Raji (cell line): Measurements from ENCODE around the gene SARDH.

Experiments
- POLR2A ChIP-seq: IDR thresholded peaks from 2 replicates; pipeline ENCODE4 v1.6.1; 2011; ENCODE audit warnings: low read depth, low read length, control low read depth; ENCODE audit not compliant: insufficient read depth

SARDH gene

DNA sequence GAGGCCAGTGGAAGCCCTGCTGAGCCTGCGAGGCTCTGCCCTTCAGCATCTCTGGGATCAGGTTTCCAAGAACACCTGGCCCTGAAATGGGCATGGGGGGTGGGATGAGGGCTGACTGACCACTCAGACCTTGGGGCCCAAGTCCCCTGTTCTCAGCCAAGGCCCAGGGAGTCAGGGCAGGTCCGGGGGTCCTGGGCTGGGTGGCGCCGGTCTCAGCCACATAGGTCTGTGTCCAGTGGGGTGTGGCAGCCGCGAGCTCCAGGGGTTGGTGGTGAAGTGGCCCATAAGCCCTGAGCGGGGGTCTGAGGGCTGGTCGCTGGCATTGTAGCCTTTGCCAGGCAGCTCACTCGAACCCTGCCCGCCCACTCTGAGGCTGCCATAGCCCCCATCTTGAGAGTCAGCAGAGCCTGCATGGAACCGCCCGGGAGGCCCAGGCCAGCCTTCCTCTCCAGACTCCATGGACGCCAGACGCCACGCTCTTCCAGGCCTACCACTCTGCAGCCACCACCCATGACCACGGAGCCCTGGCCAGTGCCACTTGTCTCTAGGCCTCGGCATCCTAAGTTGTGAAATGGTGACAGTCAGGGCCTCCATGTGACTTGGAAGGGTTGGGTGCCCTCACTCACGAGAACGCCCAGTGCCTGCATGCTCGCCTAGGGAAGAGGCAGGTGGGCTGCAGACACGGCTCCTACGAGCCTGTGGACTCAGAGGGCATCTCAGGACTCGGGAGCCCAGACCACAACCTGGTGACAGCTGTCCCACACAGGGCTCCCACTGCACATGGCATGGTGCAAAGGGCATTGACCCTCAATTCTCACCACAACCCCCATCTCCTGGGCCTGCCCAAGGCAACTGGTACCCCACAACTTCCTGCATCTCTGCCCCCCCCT, 108.7 kb downstream of the SARDH start:
- TF ChIP-seq POLR2A = no peak

DNA sequence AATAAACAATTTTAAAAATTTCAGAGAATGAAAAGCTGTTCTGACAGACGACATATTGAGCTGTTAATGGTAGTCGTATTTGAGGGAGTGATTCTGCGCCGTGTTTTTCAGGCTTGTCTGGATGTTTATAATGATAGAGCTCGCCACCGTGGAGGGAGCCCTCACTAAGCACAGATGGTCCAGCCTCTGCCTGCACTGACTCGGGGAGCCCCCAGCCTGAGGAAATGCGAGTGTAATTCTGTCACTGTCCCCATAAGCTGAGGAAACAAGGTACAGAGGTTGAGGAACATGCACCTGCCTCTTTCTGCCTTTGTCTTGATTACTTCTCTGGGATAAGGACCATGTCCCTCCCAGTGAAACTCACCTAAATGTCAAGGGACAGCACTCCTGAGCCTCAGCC, 109.4 kb downstream of the SARDH start:
- TF ChIP-seq POLR2A = no peak

- TF ChIP-seq POLR2A = no peak
Measured at GRCh38 chr9:133627341-133627740, 110.8 kb downstream of the SARDH start.

DNA sequence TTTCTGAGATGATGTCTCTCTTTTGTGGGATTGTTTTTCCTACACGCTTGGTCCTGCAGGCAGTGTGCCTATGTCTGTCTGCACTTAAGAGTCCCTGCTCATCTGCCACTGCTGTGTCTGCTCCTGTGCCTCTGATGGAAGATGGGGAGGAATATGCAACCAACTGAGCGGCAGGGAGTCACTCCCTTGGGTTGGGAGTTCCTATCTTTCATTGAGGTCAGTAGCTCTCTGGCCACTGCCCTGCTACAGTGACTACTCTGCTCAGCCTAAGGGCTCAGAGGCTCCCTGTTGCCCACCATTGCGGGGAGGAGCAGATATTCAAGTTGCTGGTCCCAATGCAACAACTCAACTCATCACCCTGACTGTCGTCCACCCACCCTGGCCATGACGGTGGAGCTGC, 115.6 kb downstream of the SARDH start:
- no peak for TF ChIP-seq POLR2A

GRCh38 chr9:133621725-133622267, 116.4 kb downstream of the SARDH start:
- TF ChIP-seq POLR2A = no peak

GRCh38 chr9:133619791-133620190, 118.4 kb downstream of the SARDH start:
- TF ChIP-seq POLR2A = no peak

DNA sequence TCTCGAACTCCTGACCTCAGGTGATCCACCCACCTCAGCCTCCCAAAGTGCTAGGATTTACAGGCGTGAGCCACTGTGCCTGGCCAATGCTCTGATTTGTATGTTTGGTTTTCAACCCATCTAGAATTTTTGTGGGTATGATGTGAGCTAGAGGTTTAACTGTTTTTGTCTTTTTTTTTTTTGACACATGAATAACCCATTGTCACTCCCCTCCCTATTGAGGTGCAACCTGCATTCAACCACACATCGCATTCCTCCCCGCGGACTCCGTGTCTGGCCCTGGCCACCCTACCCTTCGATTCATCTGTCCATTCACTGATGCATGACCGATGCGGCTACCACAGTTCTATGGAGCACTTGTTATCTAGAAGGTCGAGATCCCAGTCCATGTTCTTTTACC, 119.4 kb downstream of the SARDH start:
- no peak for TF ChIP-seq POLR2A

- TF ChIP-seq POLR2A = no peak
Measured at GRCh38 chr9:133616643-133617405, 121.3 kb downstream of the SARDH start.

DNA sequence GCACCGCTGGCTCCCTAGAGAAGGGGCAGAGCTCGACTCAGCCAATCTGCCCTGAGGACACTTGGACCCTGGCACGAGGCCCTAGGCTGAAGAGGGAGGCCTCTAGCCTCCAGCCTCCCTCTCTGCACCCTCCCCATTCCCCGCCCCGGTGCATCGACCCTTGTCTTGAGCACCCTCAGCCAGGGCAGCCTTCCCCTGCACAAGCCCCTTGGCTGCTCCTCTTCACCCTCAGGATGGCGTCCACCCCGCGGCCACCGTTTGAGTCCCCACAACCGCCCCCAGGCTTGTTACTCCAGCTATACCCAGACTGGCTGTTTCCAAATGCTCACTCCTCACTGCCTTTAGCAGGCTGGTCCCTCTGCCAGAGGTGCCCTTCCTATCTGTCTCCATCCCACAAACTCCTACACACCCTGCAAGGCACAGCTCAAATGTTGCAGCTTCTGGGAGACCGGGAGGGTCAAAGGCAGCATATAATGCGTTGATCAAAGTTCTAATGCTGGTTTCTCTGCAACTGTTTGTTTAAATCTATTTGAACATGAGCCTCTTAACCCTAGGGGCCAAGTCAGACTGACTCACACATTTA, 122.5 kb downstream of the SARDH start:
- TF ChIP-seq POLR2A = no peak

- no peak for TF ChIP-seq POLR2A
Measured at GRCh38 chr9:133615186-133615585, 123.0 kb downstream of the SARDH start.

GRCh38 chr9:133614678-133615077, 123.5 kb downstream of the SARDH start:
- no peak for TF ChIP-seq POLR2A

DNA sequence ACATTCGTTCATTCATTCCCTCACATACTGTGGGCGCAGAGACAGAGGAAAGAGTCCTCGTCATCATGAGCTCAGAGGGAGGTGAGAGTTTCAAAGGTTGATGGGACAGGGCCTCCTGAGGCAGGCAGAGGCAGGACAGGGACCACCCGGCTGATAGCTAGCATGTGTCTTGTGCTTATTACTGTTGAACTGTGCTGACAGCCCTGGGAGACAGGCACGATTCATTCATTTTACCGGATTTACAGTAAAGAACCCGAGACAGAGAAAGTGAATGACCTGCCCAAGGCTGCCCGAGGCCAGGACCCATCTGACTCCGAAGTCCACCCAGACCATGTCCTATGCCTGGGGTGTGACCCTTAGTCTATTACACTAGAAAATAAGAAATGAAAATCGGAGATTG, 124.1 kb downstream of the SARDH start:
- no peak for TF ChIP-seq POLR2A
